ENCODE data around the gene FAM168B.

The FAM168B gene

GRCh38 chr2:131054488-131054887, 38.8 kb downstream of the FAM168B start:
- DNase-seq = no peak

GRCh38 chr2:131052741-131053263, 40.5 kb downstream of the FAM168B start:
- no peak for DNase-seq

- DNase-seq = no peak
Observed at GRCh38 chr2:131050896-131051295, 42.4 kb downstream of the FAM168B start.

GRCh38 chr2:131049150-131049718, 44.0 kb downstream of the FAM168B start:
- no peak for DNase-seq

- no peak for DNase-seq
Observed at GRCh38 chr2:131048641-131049040, 44.6 kb downstream of the FAM168B start.

- no peak for DNase-seq
Observed at GRCh38 chr2:131047920-131048560, 45.2 kb downstream of the FAM168B start.

- no peak for DNase-seq
Observed at GRCh38 chr2:131046918-131047652, 46.2 kb downstream of the FAM168B start.

- DNase-seq = no peak
Observed at GRCh38 chr2:131046028-131046917, 47.0 kb downstream of the FAM168B start.

- no peak for DNase-seq
Observed at GRCh38 chr2:131045286-131046027, 47.8 kb downstream of the FAM168B start.

GRCh38 chr2:131044757-131045150, 48.5 kb downstream of the FAM168B start:
- no peak for DNase-seq

GRCh38 chr2:131044075-131044756, 49.0 kb downstream of the FAM168B start:
- no peak for DNase-seq

GRCh38 chr2:131043199-131044074, 49.8 kb downstream of the FAM168B start:
- no peak for DNase-seq

GRCh38 chr2:131042148-131042775, 51.0 kb downstream of the FAM168B start:
- no peak for DNase-seq

GRCh38 chr2:131041402-131042147, 51.7 kb downstream of the FAM168B start:
- DNase-seq = no peak

- DNase-seq = peak; percentile 73
Observed at GRCh38 chr2:131040661-131041401, 52.4 kb downstream of the FAM168B start.

GRCh38 chr2:131039908-131040660, 53.2 kb downstream of the FAM168B start:
- DNase-seq = no peak

GRCh38 chr2:131039535-131039907, 53.7 kb downstream of the FAM168B start:
- no peak for DNase-seq

GRCh38 chr2:131039101-131039440, 54.2 kb downstream of the FAM168B start:
- no peak for DNase-seq

Data from retina (tissue), 1 donor.